Stimulated activated CD8-positive, alpha-beta memory T cell treated with anti-CD3 and anti-CD28 coated beads, Interleukin-7, amount 100 ng/mL, for 24 hours (primary cell): ENCODE measurements around the gene TTC13.
A peak's percentile ranks its signal among the peaks of the same experiment; 100 is the strongest.

Experiments used
- DNase-seq: peaks from one replicate; pipeline ENCODE4 v3.0.0-alpha.2; 2020; ENCODE audit warnings: low read depth

TTC13 gene

DNA sequence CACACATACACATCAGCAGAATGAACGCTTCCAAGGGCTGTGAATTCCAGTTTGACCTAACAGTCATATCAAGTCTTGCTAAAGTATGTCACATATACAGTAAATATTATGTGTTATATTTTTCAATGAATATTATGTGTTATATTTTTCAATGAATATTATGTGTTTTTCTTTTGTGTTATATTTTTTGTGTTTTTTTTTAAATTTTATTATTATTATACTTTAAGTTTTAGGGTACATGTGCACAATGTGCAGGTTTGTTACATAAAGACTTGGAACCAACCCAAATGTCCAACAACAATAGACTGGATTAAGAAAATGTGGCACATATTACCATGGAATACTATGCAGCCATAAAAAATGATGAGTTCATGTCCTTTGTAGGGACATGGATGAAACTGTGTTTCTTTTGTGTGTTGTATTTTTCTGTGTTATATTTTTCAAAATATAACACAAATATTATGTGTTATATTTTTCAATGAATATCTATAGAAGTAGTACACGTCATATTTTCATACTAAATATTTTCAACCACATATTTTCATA, 35.5 kb downstream of the TTC13 start:
- DNase-seq = no peak

DNA sequence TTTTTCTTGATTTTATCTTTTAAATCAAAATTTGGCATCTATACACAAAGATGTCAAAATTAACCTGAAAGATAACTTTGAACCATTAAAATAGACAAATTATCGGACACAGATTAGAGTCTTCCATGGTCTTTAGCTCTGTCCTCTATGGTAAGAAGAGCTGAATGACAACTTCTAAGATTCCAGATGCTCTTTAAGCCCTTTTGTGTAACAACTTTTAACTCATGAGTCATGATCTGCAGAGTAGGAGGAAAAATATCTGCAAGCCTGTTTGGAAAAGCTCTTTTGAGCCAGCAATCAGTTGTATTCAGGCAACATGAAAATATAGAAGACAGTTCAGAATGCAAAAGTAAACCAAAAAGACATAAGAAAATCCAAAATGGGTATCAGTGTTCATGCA, 37.8 kb downstream of the TTC13 start:
- no peak for DNase-seq

DNA sequence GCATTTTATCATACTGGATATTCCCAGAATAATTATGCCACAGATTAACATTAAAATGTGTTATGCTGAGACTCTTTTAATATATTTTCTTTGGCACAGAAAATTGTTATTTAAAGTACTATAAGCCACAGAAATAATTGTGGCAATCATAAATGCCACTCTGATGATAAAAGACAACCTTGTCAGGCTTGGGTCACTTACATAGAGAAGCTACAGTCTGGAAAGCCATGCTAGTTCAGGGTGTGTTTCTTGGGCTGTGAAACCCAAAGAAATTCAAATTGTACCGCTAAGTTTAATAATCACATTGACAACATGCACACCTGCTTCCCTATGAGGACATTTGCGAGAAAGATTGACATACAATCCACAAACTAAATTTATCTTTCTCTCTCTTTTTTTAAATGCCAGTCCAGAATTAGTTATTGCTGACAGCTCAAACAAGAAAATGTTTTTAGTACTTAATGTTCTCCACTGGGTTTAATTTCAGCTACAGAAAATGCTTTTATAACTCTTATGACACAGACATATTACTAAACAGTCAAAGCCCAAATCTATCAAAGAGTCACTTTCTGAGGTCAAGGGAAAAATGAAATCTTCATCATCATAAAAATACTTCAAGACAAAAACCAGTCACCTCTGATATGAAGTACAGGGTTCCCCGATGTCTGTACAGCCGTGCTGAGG, 38.7 kb downstream of the TTC13 start:
- DNase-seq = no peak

DNA sequence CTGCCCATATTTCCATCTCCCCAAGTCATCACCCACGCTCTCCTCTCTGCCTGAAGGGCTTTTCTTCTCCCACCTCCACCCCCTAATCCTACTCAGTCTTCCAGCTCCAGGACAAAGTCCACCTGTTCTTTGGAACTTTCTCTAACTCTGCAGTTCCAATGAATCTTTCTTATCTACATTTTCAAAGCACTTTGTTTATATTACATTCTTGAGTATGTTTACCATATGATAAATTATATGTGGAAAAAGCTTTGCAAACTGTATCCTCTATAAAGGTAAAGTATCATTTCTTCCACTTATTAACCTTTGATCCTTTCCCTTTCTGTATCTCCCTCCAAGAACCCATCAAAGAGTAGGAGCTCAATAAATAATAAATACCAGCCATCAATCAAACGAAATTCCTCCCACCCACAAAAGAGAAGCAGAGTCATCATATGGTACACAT, 39.7 kb downstream of the TTC13 start:
- DNase-seq = no peak

DNA sequence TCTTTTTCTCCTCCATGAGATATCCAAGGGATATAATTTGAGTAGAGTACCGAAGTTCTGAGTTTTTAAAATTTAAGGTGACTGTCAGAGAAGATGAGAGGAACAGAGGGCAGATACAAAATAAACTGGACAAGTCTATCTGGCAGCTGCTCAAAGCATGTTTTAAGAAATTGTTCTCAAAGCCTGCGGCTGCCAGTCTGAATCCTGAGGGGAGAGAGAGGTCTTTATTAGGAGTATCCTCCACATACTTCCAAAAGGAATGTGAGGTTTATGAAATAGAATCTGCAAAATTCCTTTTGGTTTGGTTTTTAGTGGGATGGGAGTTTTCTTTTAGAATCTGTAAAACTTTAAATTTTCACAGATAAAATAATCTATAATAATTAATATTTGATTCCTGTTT, 41.3 kb downstream of the TTC13 start:
- DNase-seq = no peak

DNA sequence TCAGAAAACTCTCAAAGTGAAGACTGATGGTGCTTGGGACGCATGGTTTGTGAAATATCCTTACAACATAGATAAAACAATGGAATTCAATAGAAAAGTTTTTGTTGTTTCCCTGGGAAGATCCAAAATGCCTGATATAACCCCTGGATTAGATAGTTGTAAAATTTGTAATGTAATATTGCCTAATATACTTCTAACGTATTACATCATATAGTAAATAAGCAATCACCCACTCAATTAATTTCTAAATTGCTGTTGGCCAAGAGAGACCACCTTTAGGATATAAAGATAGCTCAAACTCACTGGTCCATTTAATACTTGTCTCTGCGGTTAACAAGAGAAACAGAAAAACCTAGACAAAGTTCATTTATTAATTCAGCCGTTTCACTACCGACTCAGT, 42.2 kb downstream of the TTC13 start:
- DNase-seq = no peak

- no peak for DNase-seq
These were observed 42.8 kb downstream of the TTC13 start for GRCh38 chr1:230935852-230936251.

- no peak for DNase-seq
These were observed 47.7 kb downstream of the TTC13 start for GRCh38 chr1:230930986-230931385.

- no peak for DNase-seq
These were observed 52.5 kb downstream of the TTC13 start for GRCh38 chr1:230926182-230926581.

- no peak for DNase-seq
These were observed 53.1 kb downstream of the TTC13 start for GRCh38 chr1:230925608-230926007.

DNA sequence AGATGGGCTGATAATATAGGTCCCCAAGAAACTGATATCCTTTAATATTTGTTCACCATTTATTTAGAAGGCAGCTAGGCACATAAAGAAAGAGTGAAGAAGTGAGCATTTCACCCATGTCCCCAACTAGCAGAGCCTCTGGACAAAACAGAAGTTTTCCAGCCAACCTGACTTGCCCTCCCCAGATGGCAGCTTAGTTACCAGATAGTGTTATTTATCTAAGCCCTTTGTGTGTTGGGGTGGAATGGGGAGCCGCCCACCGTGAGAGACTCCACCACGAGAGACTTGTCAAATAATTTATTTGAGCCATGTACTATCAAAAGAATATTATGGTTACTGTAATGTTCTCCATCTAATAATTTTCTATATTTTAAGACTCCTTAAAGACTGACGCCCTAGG, 55.5 kb downstream of the TTC13 start:
- DNase-seq = no peak

DNA sequence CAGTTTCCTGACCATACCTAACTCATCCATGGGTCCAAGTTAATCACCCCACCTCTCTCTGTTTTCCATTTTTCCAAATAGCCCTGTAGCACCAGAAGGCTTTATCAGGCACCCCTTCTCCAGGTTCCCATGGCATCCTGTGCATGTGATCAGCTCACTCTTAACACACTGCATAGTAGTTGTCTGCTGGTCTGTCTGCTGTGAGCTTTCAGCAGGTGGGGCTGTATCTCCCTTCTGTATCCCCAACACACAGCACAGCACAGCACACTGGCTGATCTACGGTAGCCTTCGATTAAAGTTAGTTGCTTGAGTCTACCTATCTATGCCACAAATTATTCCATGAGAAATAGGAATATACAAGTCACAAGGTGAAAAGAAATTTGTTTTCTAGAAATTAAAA, 56.0 kb downstream of the TTC13 start:
- DNase-seq = no peak

DNA sequence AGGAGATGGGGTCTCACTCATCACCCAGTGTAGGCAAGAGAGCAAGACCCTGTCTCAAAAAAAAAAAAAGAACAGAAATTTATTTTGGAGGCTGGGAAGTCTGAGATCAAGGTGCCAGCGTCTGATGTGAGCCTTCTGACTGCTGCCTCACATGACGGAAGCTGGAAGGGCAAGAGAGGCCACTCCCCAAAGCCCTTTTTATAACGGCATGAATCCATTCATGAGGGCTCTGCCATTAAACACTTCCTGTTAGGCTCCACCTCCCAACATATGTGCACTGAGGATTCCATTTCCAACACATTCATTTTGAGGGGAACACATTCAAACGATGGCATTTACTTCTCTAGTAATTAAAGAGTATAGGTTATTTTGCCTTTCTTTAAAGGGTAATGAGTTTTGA, 59.5 kb downstream of the TTC13 start:
- DNase-seq = no peak

- peak; percentile 34 for DNase-seq
These were observed 61.2 kb downstream of the TTC13 start for GRCh38 chr1:230917284-230918135.

- DNase-seq = no peak
These were observed 61.9 kb downstream of the TTC13 start for GRCh38 chr1:230916587-230917283.

- DNase-seq = no peak
These were observed 63.6 kb downstream of the TTC13 start for GRCh38 chr1:230915078-230915477.

GRCh38 chr1:230913496-230913895, 65.2 kb downstream of the TTC13 start:
- DNase-seq = no peak

GRCh38 chr1:230910755-230911117, 67.9 kb downstream of the TTC13 start:
- no peak for DNase-seq

GRCh38 chr1:230909974-230910754, 68.5 kb downstream of the TTC13 start:
- DNase-seq = no peak

DNA sequence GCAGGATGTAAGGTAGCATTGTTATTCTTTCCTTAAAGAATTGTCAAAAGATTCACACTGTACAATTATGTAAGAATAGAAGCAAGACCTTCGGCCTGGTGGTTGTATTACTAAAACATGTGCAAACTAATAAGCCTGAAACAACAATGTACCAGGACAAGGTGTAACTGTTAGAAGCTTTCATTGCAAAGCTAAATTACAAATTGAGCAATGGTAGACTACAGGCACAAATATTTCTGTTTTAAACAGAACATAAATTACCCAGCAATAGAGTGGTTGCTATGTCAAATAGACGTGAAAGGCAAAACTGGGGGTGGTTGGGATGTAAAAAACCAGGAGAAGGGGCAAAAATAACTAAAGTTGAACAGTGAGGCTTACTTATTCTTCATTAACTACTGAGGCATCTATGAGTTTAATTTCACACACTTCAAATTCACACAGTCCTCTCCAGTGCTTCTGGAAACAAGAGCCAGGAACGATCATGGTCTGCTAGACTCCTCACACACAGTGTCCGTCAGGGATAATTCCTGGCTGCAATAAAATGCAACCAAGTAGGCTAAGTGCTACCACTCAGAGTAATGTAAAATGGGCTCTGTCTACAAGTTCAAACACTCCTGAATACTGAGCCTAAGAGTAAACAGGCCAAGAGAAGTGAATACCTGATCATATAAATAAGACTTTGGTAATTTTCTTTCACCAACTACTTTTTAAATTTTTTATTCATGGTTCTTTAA, 71.0 kb downstream of the TTC13 start:
- DNase-seq = no peak

GRCh38 chr1:230906226-230906625, 72.4 kb downstream of the TTC13 start:
- no peak for DNase-seq
